ENCODE measurements around the gene SIKE1. TPM values are rescaled to one million over a fixed set of nuclear protein-coding genes. Genes with fewer than 3 reads are reported as not detected.

SIKE1 gene
- total RNA-seq, 1 experiment from 2014 or later: 61.9 TPM

- Histone ChIP-seq H3K27me3 (ENCODE audit: insufficient read depth, low read depth) (no peaks in the 10 kb centered on the region), H3K9me2 (ENCODE audit: insufficient read depth) (no peaks in the 10 kb centered on the region), H2AFZ (no peak overlapping the region), H3K79me2 (ENCODE audit: low read depth) (peaks cover 82% of the 10 kb centered on the region), H3K4me2 (no peak overlapping the region), H3K36me3 (ENCODE audit: low read depth) (peaks cover 90% of the 10 kb centered on the region), H3F3A (ENCODE audit: insufficient read depth, low read depth) (peaks cover 24% of the 10 kb centered on the region; the same call in 1 of the 2 replicates), H3K9me3 (ENCODE audit: insufficient read depth, low read depth) (no peaks in the 10 kb centered on the region), H4K20me1 (ENCODE audit: insufficient read depth) (peaks cover 87% of the 10 kb centered on the region), H3K4me1 (replicated peaks; ENCODE audit: insufficient read depth) (no peaks in the 10 kb centered on the region), H3K27ac (no peak overlapping the region), H3K4me3 (no peak overlapping the region)
- ChIA-PET CTCF (no interaction called here), POLR2A (ENCODE audit: unreplicated experiment) (interaction anchor here (0.6 kb wide), 1 partner anchor 304 kb away, joined by 5 read pairs; no protein-coding TSS in a partner anchor)
- BruUV-seq (replicated peaks): no TSS peak
- intact Hi-C loops (cut with micrococcal nuclease; ENCODE audit: unreplicated experiment): no loop called here
- TF ChIP-seq CTCF (conservative IDR thresholded peaks at IDR 0.05): no peak
- no peak for TF ChIP-seq EZH2 (IDR thresholded peaks at IDR 0.05; ENCODE audit: low read depth)
- no peak for DNase-seq
These were observed 43.1 kb downstream of the SIKE1 start for GRCh38 chr1:114737314-114737849.

GRCh38 chr1:114735479-114735878, 45.0 kb downstream of the SIKE1 start:
- H4K20me1 ChIP-seq (ENCODE audit: insufficient read depth): peaks cover 83% of the 10 kb centered on the region
- H3K4me1 ChIP-seq (replicated peaks; ENCODE audit: insufficient read depth): no peaks in the 10 kb centered on the region
- no peaks in the 10 kb centered on the region for H3K9me2 ChIP-seq (ENCODE audit: insufficient read depth)
- H3K27ac ChIP-seq: no peak overlapping the region
- DNase-seq: no peak
- no peak overlapping the region for H3K4me3 ChIP-seq
- intact Hi-C loops (cut with micrococcal nuclease; ENCODE audit: unreplicated experiment): no loop called here
- BruUV-seq (replicated peaks): no TSS peak
- H2AFZ ChIP-seq: no peak overlapping the region
- TF ChIP-seq CTCF (conservative IDR thresholded peaks at IDR 0.05) (no peak), EZH2 (IDR thresholded peaks at IDR 0.05; ENCODE audit: low read depth) (no peak)
- peaks cover 93% of the 10 kb centered on the region for H3K36me3 ChIP-seq (ENCODE audit: low read depth)
- peaks cover 34% of the 10 kb centered on the region; the same call in 1 of the 2 replicates for H3F3A ChIP-seq (ENCODE audit: insufficient read depth, low read depth)
- CTCF ChIA-PET: no interaction called here
- no peaks in the 10 kb centered on the region for H3K9me3 ChIP-seq (ENCODE audit: insufficient read depth, low read depth)
- POLR2A ChIA-PET (ENCODE audit: unreplicated experiment): no interaction called here
- H3K4me2 ChIP-seq: no peak overlapping the region
- no peaks in the 10 kb centered on the region for H3K27me3 ChIP-seq (ENCODE audit: insufficient read depth, low read depth)
- peaks cover 81% of the 10 kb centered on the region for H3K79me2 ChIP-seq (ENCODE audit: low read depth)

GRCh38 chr1:114729782-114730181, 50.7 kb downstream of the SIKE1 start:
- no peak for DNase-seq
- no TSS peak for BruUV-seq (replicated peaks)
- Histone ChIP-seq H4K20me1 (ENCODE audit: insufficient read depth) (peaks cover 65% of the 10 kb centered on the region), H3K4me2 (no peak overlapping the region), H3F3A (ENCODE audit: insufficient read depth, low read depth) (peaks cover 40% of the 10 kb centered on the region; the same call in 1 of the 2 replicates), H3K4me3 (no peak overlapping the region), H3K36me3 (ENCODE audit: low read depth) (peaks cover 88% of the 10 kb centered on the region), H3K27me3 (ENCODE audit: insufficient read depth, low read depth) (no peaks in the 10 kb centered on the region), H3K9me2 (ENCODE audit: insufficient read depth) (no peaks in the 10 kb centered on the region), H3K9me3 (ENCODE audit: insufficient read depth, low read depth) (no peaks in the 10 kb centered on the region), H3K4me1 (replicated peaks; ENCODE audit: insufficient read depth) (no peaks in the 10 kb centered on the region), H2AFZ (no peak overlapping the region), H3K79me2 (ENCODE audit: low read depth) (peaks cover 46% of the 10 kb centered on the region), H3K27ac (no peak overlapping the region)
- intact Hi-C loops (cut with micrococcal nuclease; ENCODE audit: unreplicated experiment): no loop called here
- POLR2A ChIA-PET (ENCODE audit: unreplicated experiment): no interaction called here
- TF ChIP-seq EZH2 (IDR thresholded peaks at IDR 0.05; ENCODE audit: low read depth) (no peak), CTCF (conservative IDR thresholded peaks at IDR 0.05) (no peak)
- CTCF ChIA-PET: no interaction called here

Data from PC-9 (cell line).